HepG2 (cell line): ENCODE results near the gene GARS1. TPM values are rescaled to one million over a fixed set of nuclear protein-coding genes. Genes with fewer than 3 reads are reported as not detected.

ENCODE experiments used
- AKNA ChIP-seq: sonication (generic); formaldehyde crosslinking; IDR thresholded peaks from 2 replicates; pipeline ENCODE4 v1.4.0; 2020; ENCODE audit warnings: missing genetic modification reagents, borderline replicate concordance
- MLX ChIP-seq: IDR thresholded peaks from 2 replicates; pipeline ENCODE4 v1.6.1; 2016
- NFE2L2 ChIP-seq: fragments of 150-350 bp; IDR thresholded peaks from 2 replicates; pipeline ENCODE4 v1.6.1; 2014; ENCODE audit warnings: low read length
- RXRB ChIP-seq: IDR thresholded peaks from 2 replicates; pipeline ENCODE4 v1.6.1; 2016; ENCODE audit warnings: borderline replicate concordance, missing genetic modification reagents, missing compliant biosample characterization
- ZNF646 ChIP-seq: sonication (generic); formaldehyde crosslinking; IDR thresholded peaks from 2 replicates; pipeline ENCODE4 v1.9.0; 2021; ENCODE audit warnings: mild to moderate bottlenecking, missing genetic modification reagents
- polyA plus RNA-seq, 8 experiments: library from polyadenylated mRNA; depleted of rRNA in 3 of 8; stranded (reverse) in 7 of 8; unstranded in 1 of 8; fragments of >200 nt; fragmentation: Illumina TruSeq in 4 of 8; extraction: Trizol in 4 of 8; gene quantifications; 2 replicates each; pipeline versions ENCODE4 v1.2.1 to v1.2.3, GENCODE V29; 2011 to 2016; ENCODE audit warnings: low read depth in 4 of 8, missing spikeins in 1 of 8, mixed read lengths in 1 of 8; ENCODE audit not compliant: insufficient read depth in 1 of 8
- total RNA-seq, 5 experiments: library from RNA; depleted of rRNA; stranded (reverse); fragments of >200 nt; fragmentation: Illumina TruSeq; extraction: Trizol; gene quantifications; 2 replicates each; pipeline ENCODE4 v1.2.3, GENCODE V29; 2016; ENCODE audit warnings: low read depth in 1 of 5

GARS1 gene
- total and polyA plus RNA-seq, 2 of the 13 experiments (the other 11 are each of a cell fraction or from before 2014, with no cell fraction given) = 140 to 460 TPM

- no peak for TF ChIP-seq MLX
- no peak for TF ChIP-seq ZNF646 (CRISPR knock-in tag)
- TF ChIP-seq RXRB (CRISPR knock-in tag) = no peak
- no peak for TF ChIP-seq AKNA (CRISPR knock-in tag)
- TF ChIP-seq NFE2L2 = 0 out of 2 replicates have a peak, but pooled peaks have one; percentile 31
These were observed 18.1 kb downstream of the GARS1 start (continued) for GRCh38 chr7:30612658-30613265.
